ENCODE measurements around the gene CNTN5. TPM values are rescaled to one million over a fixed set of nuclear protein-coding genes. Genes with fewer than 3 reads are reported as not detected.

Gene CNTN5
- total and polyA plus RNA-seq, 2 donors (not counting 1 experiment from before 2014, with no cell fraction given), result 0.17 TPM; not detected in 1

DNA sequence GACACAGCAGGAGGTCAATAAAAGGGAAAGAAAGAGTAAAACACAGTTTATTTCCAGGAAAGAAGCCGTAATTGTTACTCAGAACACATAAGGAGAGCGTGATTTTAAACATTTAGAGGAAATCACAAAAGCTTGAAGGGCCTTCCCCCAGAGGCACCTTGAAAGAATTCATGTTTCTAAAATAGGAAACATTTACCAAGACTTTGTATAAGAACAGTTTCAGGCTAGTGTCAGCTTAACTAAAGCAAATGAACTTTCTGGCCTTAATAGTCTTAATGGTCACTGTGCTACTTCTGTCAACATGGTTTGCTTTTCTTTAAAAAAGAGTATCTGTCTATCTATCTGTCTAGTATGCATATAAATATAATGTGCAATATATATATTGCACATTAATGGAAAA lies 208.8 kb downstream of the CNTN5 start:
- H3K36me3 ChIP-seq (ENCODE audit: control insufficient read depth, insufficient read depth, low read length), result no peaks in the 10 kb centered on the region
- no peak for DNase-seq (ENCODE audit: low read depth in 2 of 2)
- H3K27ac ChIP-seq (ENCODE audit: insufficient read depth, low read length), result no peak overlapping the region
- H2AFZ ChIP-seq (ENCODE audit: low read length), result no peak overlapping the region
- H4K20me1 ChIP-seq (ENCODE audit: control insufficient read depth, extremely low read depth, insufficient read depth, low read length), result no peaks in the 10 kb centered on the region
- no peaks in the 10 kb centered on the region for H3K4me1 ChIP-seq (ENCODE audit: control insufficient read depth, extremely low read depth, insufficient read depth, low read length)
- no peaks in the 10 kb centered on the region for H3K79me2 ChIP-seq (ENCODE audit: control insufficient read depth, insufficient read depth, low read length)
- no peaks in the 10 kb centered on the region for H3K9me3 ChIP-seq (ENCODE audit: control insufficient read depth, insufficient read depth, low read depth, low read length)
- H3K4me3 ChIP-seq (replicated peaks in 1 of 4; ENCODE audit: control extremely low read depth in 1 of 4, insufficient read depth in 1 of 4, low read depth in 3 of 4, low read length in 4 of 4), result no peak overlapping the region
- H3K4me2 ChIP-seq (ENCODE audit: extremely low read depth, insufficient read depth, low read length), result no peak overlapping the region
- H3K27me3 ChIP-seq (ENCODE audit: control insufficient read depth, insufficient read depth, low read length), result no peaks in the 10 kb centered on the region
- no peak overlapping the region for H3K9ac ChIP-seq (ENCODE audit: insufficient read depth, low read length)
- no peak for TF ChIP-seq EZH2 (IDR thresholded peaks at IDR 0.05; ENCODE audit: low read length, missing control alignments)
- TF ChIP-seq, protein P1, sequence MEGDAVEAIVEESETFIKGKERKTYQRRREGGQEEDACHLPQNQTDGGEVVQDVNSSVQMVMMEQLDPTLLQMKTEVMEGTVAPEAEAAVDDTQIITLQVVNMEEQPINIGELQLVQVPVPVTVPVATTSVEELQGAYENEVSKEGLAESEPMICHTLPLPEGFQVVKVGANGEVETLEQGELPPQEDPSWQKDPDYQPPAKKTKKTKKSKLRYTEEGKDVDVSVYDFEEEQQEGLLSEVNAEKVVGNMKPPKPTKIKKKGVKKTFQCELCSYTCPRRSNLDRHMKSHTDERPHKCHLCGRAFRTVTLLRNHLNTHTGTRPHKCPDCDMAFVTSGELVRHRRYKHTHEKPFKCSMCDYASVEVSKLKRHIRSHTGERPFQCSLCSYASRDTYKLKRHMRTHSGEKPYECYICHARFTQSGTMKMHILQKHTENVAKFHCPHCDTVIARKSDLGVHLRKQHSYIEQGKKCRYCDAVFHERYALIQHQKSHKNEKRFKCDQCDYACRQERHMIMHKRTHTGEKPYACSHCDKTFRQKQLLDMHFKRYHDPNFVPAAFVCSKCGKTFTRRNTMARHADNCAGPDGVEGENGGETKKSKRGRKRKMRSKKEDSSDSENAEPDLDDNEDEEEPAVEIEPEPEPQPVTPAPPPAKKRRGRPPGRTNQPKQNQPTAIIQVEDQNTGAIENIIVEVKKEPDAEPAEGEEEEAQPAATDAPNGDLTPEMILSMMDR (conservative IDR thresholded peaks at IDR 0.05 in 1 of 2, IDR thresholded peaks at IDR 0.05 in 1 of 2; ENCODE audit: low read depth in 1 of 2, low read length in 2 of 2), result no peak

DNA sequence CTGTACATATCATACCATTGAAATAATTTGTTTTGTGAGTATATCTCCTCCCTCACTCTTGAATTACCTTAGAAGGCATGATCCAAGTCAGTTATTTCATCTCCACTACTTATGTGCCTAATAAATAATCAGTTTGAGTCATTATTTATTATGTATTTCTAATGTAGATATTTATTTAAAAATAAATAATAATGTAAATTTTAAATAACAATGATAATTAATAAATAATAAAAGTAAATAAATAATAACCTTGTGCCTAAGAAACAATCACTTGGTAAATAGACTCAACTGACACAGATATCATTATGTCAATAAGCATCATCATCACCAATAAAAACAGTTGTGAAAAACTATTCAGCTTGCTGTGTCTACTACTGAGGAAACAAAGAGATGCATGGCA lies 213.8 kb downstream of the CNTN5 start:
- H3K4me1 ChIP-seq (ENCODE audit: control insufficient read depth, extremely low read depth, insufficient read depth, low read length), result no peaks in the 10 kb centered on the region
- H4K20me1 ChIP-seq (ENCODE audit: control insufficient read depth, extremely low read depth, insufficient read depth, low read length), result no peaks in the 10 kb centered on the region
- H3K4me2 ChIP-seq (ENCODE audit: extremely low read depth, insufficient read depth, low read length), result no peak overlapping the region
- no peaks in the 10 kb centered on the region for H3K79me2 ChIP-seq (ENCODE audit: control insufficient read depth, insufficient read depth, low read length)
- H3K9me3 ChIP-seq (ENCODE audit: control insufficient read depth, insufficient read depth, low read depth, low read length), result no peaks in the 10 kb centered on the region
- no peak for DNase-seq (ENCODE audit: low read depth in 2 of 2)
- H3K4me3 ChIP-seq (replicated peaks in 1 of 4; ENCODE audit: control extremely low read depth in 1 of 4, insufficient read depth in 1 of 4, low read depth in 3 of 4, low read length in 4 of 4), result no peak overlapping the region
- H3K9ac ChIP-seq (ENCODE audit: insufficient read depth, low read length), result no peak overlapping the region
- no peak for TF ChIP-seq EZH2 (IDR thresholded peaks at IDR 0.05; ENCODE audit: low read length, missing control alignments)
- TF ChIP-seq, protein P1 (conservative IDR thresholded peaks at IDR 0.05 in 1 of 2, IDR thresholded peaks at IDR 0.05 in 1 of 2; ENCODE audit: low read depth in 1 of 2, low read length in 2 of 2), result no peak
- H3K27ac ChIP-seq (ENCODE audit: insufficient read depth, low read length), result no peak overlapping the region
- no peak overlapping the region for H2AFZ ChIP-seq (ENCODE audit: low read length)
- no peaks in the 10 kb centered on the region for H3K27me3 ChIP-seq (ENCODE audit: control insufficient read depth, insufficient read depth, low read length)
- H3K36me3 ChIP-seq (ENCODE audit: control insufficient read depth, insufficient read depth, low read length), result no peaks in the 10 kb centered on the region

DNA sequence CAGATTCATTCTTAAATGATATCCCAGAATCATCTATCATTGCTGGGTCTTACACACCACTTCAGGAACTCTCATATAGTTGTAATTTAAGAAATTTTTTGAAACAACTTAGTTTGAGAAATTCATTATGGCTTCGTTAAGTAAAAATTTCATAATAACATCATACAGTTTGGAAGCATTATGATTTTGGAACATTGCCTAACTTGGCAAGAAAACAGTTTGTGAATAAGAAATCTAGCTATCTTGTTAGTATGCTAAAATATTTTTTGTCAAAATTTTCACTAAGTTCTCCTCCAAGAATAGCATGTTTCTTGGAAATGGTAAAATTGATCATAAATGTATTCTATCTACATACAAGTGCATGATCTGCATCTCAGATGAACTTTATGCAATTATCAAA lies 217.7 kb downstream of the CNTN5 start:
- TF ChIP-seq EZH2 (IDR thresholded peaks at IDR 0.05; ENCODE audit: low read length, missing control alignments), result no peak
- TF ChIP-seq, protein P1 (conservative IDR thresholded peaks at IDR 0.05 in 1 of 2, IDR thresholded peaks at IDR 0.05 in 1 of 2; ENCODE audit: low read depth in 1 of 2, low read length in 2 of 2), result no peak
- H3K36me3 ChIP-seq (ENCODE audit: control insufficient read depth, insufficient read depth, low read length), result no peaks in the 10 kb centered on the region
- H3K4me1 ChIP-seq (ENCODE audit: control insufficient read depth, extremely low read depth, insufficient read depth, low read length), result no peaks in the 10 kb centered on the region
- no peak overlapping the region for H3K27ac ChIP-seq (ENCODE audit: insufficient read depth, low read length)
- H3K27me3 ChIP-seq (ENCODE audit: control insufficient read depth, insufficient read depth, low read length), result no peaks in the 10 kb centered on the region
- no peaks in the 10 kb centered on the region for H3K79me2 ChIP-seq (ENCODE audit: control insufficient read depth, insufficient read depth, low read length)
- DNase-seq (ENCODE audit: low read depth in 2 of 2), result no peak
- H2AFZ ChIP-seq (ENCODE audit: low read length), result no peak overlapping the region
- H3K4me3 ChIP-seq (replicated peaks in 1 of 4; ENCODE audit: control extremely low read depth in 1 of 4, insufficient read depth in 1 of 4, low read depth in 3 of 4, low read length in 4 of 4), result no peak overlapping the region
- no peak overlapping the region for H3K4me2 ChIP-seq (ENCODE audit: extremely low read depth, insufficient read depth, low read length)
- no peaks in the 10 kb centered on the region for H4K20me1 ChIP-seq (ENCODE audit: control insufficient read depth, extremely low read depth, insufficient read depth, low read length)
- no peak overlapping the region for H3K9ac ChIP-seq (ENCODE audit: insufficient read depth, low read length)
- H3K9me3 ChIP-seq (ENCODE audit: control insufficient read depth, insufficient read depth, low read depth, low read length), result no peaks in the 10 kb centered on the region
